ENCODE measurements around the gene TAMM41. TPM values are rescaled to one million over a fixed set of nuclear protein-coding genes. Genes with fewer than 3 reads are reported as not detected.

Gene TAMM41
- total RNA-seq, 1 donor from 2014 or later, result 13.0 TPM

- Histone ChIP-seq H3K27ac (no peak overlapping the region), H3K9me3 (no peaks in the 10 kb centered on the region), H3K4me3 (no peak overlapping the region), H3K36me3 (peaks cover 72% of the 10 kb centered on the region), H3K4me1 (no peaks in the 10 kb centered on the region), H3K27me3 (no peaks in the 10 kb centered on the region)
- DNase-seq (no peak), ATAC-seq (no peak)
- no peak for TF ChIP-seq CTCF (IDR thresholded peaks at IDR 0.05)
- intact Hi-C loops (cut with DNase I), result no loop called here
Observed at GRCh38 chr3:11791339-11792200, 55.1 kb downstream of the TAMM41 start.

GRCh38 chr3:11789412-11789811 is 57.3 kb downstream of the TAMM41 start:
- H3K9me3 ChIP-seq, result no peaks in the 10 kb centered on the region
- H3K36me3 ChIP-seq, result peaks cover 61% of the 10 kb centered on the region
- H3K4me1 ChIP-seq, result no peaks in the 10 kb centered on the region
- no peak overlapping the region for H3K27ac ChIP-seq
- no peaks in the 10 kb centered on the region for H3K27me3 ChIP-seq
- DNase-seq (no peak), ATAC-seq (no peak)
- no peak overlapping the region for H3K4me3 ChIP-seq
- TF ChIP-seq CTCF (IDR thresholded peaks at IDR 0.05), result no peak
- intact Hi-C loops (cut with DNase I), result no loop called here

- intact Hi-C loops (cut with DNase I), result no loop called here
- TF ChIP-seq CTCF (IDR thresholded peaks at IDR 0.05), result no peak
Observed at GRCh38 chr3:11784971-11785377, 61.7 kb downstream of the TAMM41 start.

GRCh38 chr3:11780341-11780740 is 66.3 kb downstream of the TAMM41 start:
- no peak for ATAC-seq
- Histone ChIP-seq H3K4me1 (no peaks in the 10 kb centered on the region), H3K36me3 (no peaks in the 10 kb centered on the region), H3K27ac (no peak overlapping the region), H3K9me3 (no peaks in the 10 kb centered on the region), H3K27me3 (no peaks in the 10 kb centered on the region), H3K4me3 (no peak overlapping the region)
- intact Hi-C loops (cut with DNase I), result no loop called here
- TF ChIP-seq CTCF (IDR thresholded peaks at IDR 0.05), result no peak
- DNase-seq, result no peak

More at GRCh38 chr3:11784971-11785377, 61.7 kb downstream of the TAMM41 start:
- DNase-seq (no peak), ATAC-seq (no peak)
- H3K36me3 ChIP-seq, result peaks cover 30% of the 10 kb centered on the region
- H3K4me3 ChIP-seq, result no peak overlapping the region
- H3K27ac ChIP-seq, result no peak overlapping the region
- no peaks in the 10 kb centered on the region for H3K9me3 ChIP-seq
- H3K27me3 ChIP-seq, result no peaks in the 10 kb centered on the region
- no peaks in the 10 kb centered on the region for H3K4me1 ChIP-seq

- no peaks in the 10 kb centered on the region for H3K36me3 ChIP-seq
- H3K9me3 ChIP-seq, result no peaks in the 10 kb centered on the region
- DNase-seq (no peak), ATAC-seq (no peak)
- no peaks in the 10 kb centered on the region for H3K27me3 ChIP-seq
- TF ChIP-seq CTCF (IDR thresholded peaks at IDR 0.05), result no peak
- no peak overlapping the region for H3K27ac ChIP-seq
- H3K4me3 ChIP-seq, result no peak overlapping the region
- H3K4me1 ChIP-seq, result no peaks in the 10 kb centered on the region
- intact Hi-C loops (cut with DNase I), result no loop called here
Observed at GRCh38 chr3:11779626-11780025, 67.1 kb downstream of the TAMM41 start.
